DLD1 (cell line): ENCODE measurements around the gene DAO.
"Not testable (repeated sequence)": the region's sequence is repeated elsewhere in the genome, so short reads cannot be mapped to it uniquely, and the experiment has no call there.

ENCODE experiments used
- in situ Hi-C: cut with HindIII; loops from 2 replicates; pipeline ENCODE4 v1.10.0; 2017; ENCODE audit warnings: low sequenced_read_pairs

DAO gene

GRCh38 chr12:108846290-108846701, 33.6 kb upstream of the DAO start:
- in situ Hi-C loops = no loop called here

GRCh38 chr12:108847705-108848104, 32.2 kb upstream of the DAO start:
- in situ Hi-C loops = no loop called here

GRCh38 chr12:108849660-108850059, 30.2 kb upstream of the DAO start:
- in situ Hi-C loops = no loop called here

- in situ Hi-C loops = no loop called here
These were observed 28.9 kb upstream of the DAO start for GRCh38 chr12:108850854-108851573.

DNA sequence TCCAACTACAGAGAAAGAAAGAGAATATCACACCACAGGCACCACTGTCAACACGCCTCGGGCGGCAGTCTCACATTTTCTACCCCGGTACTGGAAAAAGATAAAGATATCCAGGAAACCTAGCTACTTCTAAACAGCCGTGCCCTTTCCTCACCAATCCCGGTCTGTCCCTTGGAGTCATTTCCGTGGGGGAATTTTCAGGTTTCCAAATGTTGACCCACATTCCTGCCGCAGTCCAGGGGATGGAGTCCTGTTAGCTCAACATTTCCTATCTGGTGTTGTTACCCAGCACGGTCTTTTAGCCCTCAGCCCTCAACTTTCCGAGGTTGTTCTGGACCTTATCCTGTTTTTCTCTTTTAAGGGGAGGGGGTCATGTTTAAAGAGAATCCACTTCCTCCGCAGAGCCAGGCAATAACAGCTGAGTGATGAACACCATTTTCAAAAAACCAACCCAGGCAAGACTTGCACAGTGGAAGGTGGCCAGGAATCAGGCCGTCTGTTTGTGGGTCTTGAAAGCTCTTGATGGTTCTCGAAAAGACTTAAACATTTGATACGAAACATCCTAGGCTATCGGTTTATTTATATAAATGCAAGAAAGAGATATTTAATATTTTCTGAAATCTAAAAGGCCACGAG, 27.1 kb upstream of the DAO start:
- in situ Hi-C loops = no loop called here

GRCh38 chr12:108853426-108853825, 26.5 kb upstream of the DAO start:
- in situ Hi-C loops = no loop called here

GRCh38 chr12:108853981-108854446, 25.9 kb upstream of the DAO start:
- in situ Hi-C loops = no loop called here

- in situ Hi-C loops = no loop called here
These were observed 25.2 kb upstream of the DAO start for GRCh38 chr12:108854451-108855283.

DNA sequence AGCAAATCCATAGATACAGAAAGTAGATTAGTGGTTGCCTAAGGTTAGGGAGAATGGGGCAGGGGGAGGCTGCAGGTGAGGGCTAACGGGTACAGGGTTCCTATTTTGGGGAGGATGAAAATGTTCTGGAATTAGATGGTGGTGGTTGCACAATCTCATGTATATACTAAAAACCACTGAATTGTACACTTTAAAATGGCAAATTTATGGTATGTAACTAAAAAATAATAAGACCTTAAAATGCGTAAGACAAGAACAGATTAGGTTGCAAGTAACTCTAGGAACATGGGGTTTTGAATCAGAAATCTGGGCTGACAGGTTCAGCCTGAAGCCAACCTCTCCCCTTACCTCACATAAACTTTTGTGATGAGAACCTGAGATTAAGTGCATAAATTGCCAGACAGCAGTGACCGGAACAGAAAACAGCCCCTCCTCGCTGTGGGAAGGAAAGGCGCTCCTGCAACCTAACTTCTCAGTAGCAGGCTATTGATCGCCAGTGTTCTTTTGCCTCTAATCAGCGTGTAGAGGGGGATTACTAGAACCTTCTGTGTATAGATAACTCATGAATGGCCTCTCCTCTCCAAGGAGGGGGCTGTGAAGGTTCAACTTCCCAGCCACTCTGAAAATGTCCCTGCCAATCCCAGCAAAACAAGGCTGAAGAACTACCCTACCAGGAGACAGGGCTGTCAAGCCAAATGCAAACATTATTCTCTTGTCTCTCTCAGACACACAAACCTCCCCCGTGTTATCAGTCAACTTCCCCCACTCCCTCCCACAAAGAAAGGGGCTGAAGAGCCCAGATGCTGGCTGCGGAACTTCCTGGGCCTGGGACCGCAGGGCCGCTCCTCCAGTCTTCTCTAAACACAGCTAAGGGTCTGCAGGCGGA, 24.4 kb upstream of the DAO start:
- in situ Hi-C loops = no loop called here

DNA sequence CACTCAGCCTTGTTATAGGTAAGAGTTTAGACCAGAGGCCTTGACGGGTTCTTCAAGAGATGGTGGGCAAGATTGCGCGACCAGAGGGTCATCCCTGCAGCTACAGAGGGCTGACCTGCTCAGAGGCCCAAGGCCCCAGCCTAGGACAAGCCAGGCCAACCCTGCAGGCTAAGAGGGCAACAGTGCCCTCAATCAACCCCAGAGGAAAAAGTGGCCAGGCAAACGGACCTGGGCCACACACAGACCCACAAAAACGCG, 23.8 kb upstream of the DAO start:
- in situ Hi-C loops = no loop called here

- in situ Hi-C loops = no loop called here
These were observed 23.3 kb upstream of the DAO start for GRCh38 chr12:108856428-108857157.

DNA sequence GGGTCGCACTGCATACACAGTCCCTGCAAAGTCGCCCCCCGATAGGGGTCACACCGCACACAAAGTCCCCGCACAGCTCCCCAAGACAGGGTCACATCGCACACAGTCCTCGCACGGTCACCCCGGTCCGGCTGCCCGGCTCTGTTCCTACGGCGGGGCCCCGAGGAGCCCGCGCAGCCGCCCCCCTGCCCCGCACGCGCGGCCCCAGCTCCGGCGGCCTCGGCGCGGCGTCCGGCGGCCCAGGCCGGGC, 22.8 kb upstream of the DAO start:
- in situ Hi-C loops = no loop called here

GRCh38 chr12:108858311-108859074, 21.4 kb upstream of the DAO start:
- in situ Hi-C loops = no loop called here

DNA sequence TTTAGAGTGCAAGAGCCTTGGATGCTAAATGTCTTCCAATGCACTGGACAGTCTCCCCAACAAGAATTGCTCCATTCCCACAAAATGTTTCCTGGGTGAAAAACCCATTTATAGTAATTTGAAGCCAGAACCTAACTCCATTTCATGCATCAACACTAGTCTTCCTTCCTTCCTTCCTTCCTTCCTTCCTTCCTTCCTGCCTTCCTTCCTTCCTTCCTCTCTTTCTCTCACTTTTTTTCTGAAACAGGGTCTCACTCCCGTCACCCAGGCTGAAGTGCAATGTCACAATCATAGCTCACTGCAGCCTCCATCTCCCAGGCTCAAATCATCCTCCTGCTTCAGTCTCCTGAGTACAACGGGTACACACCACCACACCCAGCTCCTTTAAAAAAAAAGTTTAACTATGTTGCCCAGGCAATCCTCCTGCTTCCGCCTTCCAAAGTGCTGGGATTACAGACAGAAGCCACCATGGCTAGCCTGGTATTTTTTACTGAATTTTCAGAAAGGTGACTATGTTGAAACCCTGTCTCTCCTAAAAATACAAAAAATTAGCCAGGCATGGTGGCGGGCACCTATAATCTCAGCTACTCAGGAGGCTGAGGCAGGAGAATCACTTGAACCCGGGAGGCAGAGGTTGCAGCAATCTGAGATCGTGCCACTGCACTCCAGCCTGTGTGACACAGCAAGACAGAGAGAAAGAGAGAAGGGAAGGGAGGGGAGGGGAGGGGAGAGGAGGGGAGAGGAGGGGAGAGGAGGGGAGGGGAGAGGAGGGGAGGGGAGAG, 20.6 kb upstream of the DAO start:
- in situ Hi-C loops = not testable (repeated sequence)

GRCh38 chr12:108859923-108860291, 20.0 kb upstream of the DAO start:
- in situ Hi-C loops = no loop called here

GRCh38 chr12:108860443-108860842, 19.4 kb upstream of the DAO start:
- in situ Hi-C loops = no loop called here

GRCh38 chr12:108861878-108862587, 17.9 kb upstream of the DAO start:
- in situ Hi-C loops = no loop called here

- in situ Hi-C loops = no loop called here
These were observed 17.3 kb upstream of the DAO start for GRCh38 chr12:108862588-108862959.

- in situ Hi-C loops = no loop called here
These were observed 14.7 kb upstream of the DAO start for GRCh38 chr12:108865169-108865568.
